WTC11 (cell line): ENCODE results near the gene FAM78B. TPM values are rescaled to one million over a fixed set of nuclear protein-coding genes. Genes with fewer than 3 reads are reported as not detected.

Source experiments
- ATAC-seq: fragments of 200-7000 bp; cut with Tn5 transposase; 2 replicates; pipeline ENCODE4 v1.10.0; 2021; ENCODE audit warnings: mild to moderate bottlenecking, moderate library complexity
- CTCF ChIA-PET: fragments of 300-600 bp; sonication (Branson Sonifier 250); formaldehyde crosslinking; loops from one replicate; lab custom pipeline; 2021; ENCODE audit warnings: antibody characterized with exemption; lab: Charles Lee
- POLR2A ChIA-PET: fragments of 350-600 bp; sonication (Branson Sonifier 250); formaldehyde crosslinking; loops from one replicate; lab custom pipeline; 2021; ENCODE audit warnings: antibody characterized with exemption; lab: Charles Lee
- DNase-seq: peaks from one replicate; pipeline ENCODE4 v3.0.0; 2021; ENCODE audit warnings: low spot score
- H3K27ac Mint-ChIP-seq: 2 replicates; pipeline ENCODE4 v1.8.0; 2021; ENCODE audit warnings: mixed read lengths
- H3K27me3 Mint-ChIP-seq: 2 replicates; pipeline ENCODE4 v1.8.0; 2021; ENCODE audit warnings: low read depth, mild to moderate bottlenecking, moderate library complexity, mixed read lengths
- H3K36me3 Mint-ChIP-seq: 2 replicates; pipeline ENCODE4 v1.8.0; 2021; ENCODE audit warnings: mixed read lengths
- H3K4me1 Mint-ChIP-seq: 2 replicates; pipeline ENCODE4 v1.8.0; 2022; ENCODE audit warnings: mixed read lengths
- H3K4me3 Mint-ChIP-seq: 2 replicates; pipeline ENCODE4 v1.8.0; 2021; ENCODE audit warnings: mild to moderate bottlenecking, moderate library complexity, mixed read lengths
- H3K9me3 Mint-ChIP-seq: 2 replicates; pipeline ENCODE4 v1.8.0; 2021; ENCODE audit warnings: mixed read lengths
- ATF1 ChIP-seq: sonication (generic); formaldehyde crosslinking; IDR thresholded peaks from 2 replicates; pipeline ENCODE4 v1.8.1; 2023; ENCODE audit warnings: mild to moderate bottlenecking, moderate library complexity, missing genetic modification reagents
- E2F4 ChIP-seq: sonication (generic); formaldehyde crosslinking; IDR thresholded peaks from 2 replicates; pipeline ENCODE4 v1.8.1; 2022; ENCODE audit warnings: low read depth, mild to moderate bottlenecking, moderate library complexity, missing genetic modification reagents, borderline replicate concordance
- EMX1 ChIP-seq: fragments of 250-450 bp; sonication (Bioruptor Pico); IDR thresholded peaks from 2 replicates; pipeline ENCODE4 v1.8.0; 2021; ENCODE audit warnings: mild to moderate bottlenecking
- FOXK1 ChIP-seq: sonication (generic); formaldehyde crosslinking; IDR thresholded peaks from 2 replicates; pipeline ENCODE4 v1.8.0; 2022; ENCODE audit warnings: mild to moderate bottlenecking, moderate library complexity, missing genetic modification reagents
- FOXP4 ChIP-seq: sonication (generic); formaldehyde crosslinking; IDR thresholded peaks from 2 replicates; pipeline ENCODE4 v1.8.0; 2022; ENCODE audit warnings: mild to moderate bottlenecking, missing genetic modification reagents
- GTF2I ChIP-seq: fragments of 250-450 bp; sonication (Bioruptor Pico); conservative IDR thresholded peaks from 2 replicates; pipeline ENCODE4 v1.4.0; 2021; ENCODE audit warnings: mild to moderate bottlenecking
- JUN ChIP-seq: sonication (generic); formaldehyde crosslinking; IDR thresholded peaks from 2 replicates; pipeline ENCODE4 v1.8.0; 2023; ENCODE audit warnings: mild to moderate bottlenecking, missing genetic modification reagents
- MLX ChIP-seq: sonication (generic); formaldehyde crosslinking; IDR thresholded peaks from 2 replicates; pipeline ENCODE4 v1.8.1; 2023; ENCODE audit warnings: mild to moderate bottlenecking, missing genetic modification reagents, moderate library complexity
- MXD4 ChIP-seq: fragments of 250-450 bp; sonication (Bioruptor Pico); IDR thresholded peaks from 2 replicates; pipeline ENCODE4 v1.8.0; 2021; ENCODE audit warnings: mild to moderate bottlenecking, moderate library complexity, borderline replicate concordance
- RORB ChIP-seq: fragments of 250-450 bp; sonication (Bioruptor Pico); IDR thresholded peaks from 2 replicates; pipeline ENCODE4 v1.9.0; 2021; ENCODE audit warnings: mild to moderate bottlenecking
- TCF7 ChIP-seq: sonication (generic); formaldehyde crosslinking; IDR thresholded peaks from 2 replicates; pipeline ENCODE4 v1.8.0; 2022; ENCODE audit warnings: mild to moderate bottlenecking, low read depth, missing genetic modification reagents, moderate library complexity
- TEAD1 ChIP-seq: sonication (generic); formaldehyde crosslinking; IDR thresholded peaks from 2 replicates; pipeline ENCODE4 v1.8.0; 2022; ENCODE audit warnings: mild to moderate bottlenecking, missing genetic modification reagents
- ZBTB21 ChIP-seq: sonication (generic); formaldehyde crosslinking; IDR thresholded peaks from 2 replicates; pipeline ENCODE4 v1.8.1; 2023; ENCODE audit warnings: mild to moderate bottlenecking, missing genetic modification reagents, borderline replicate concordance
- ZNF121 ChIP-seq: sonication (generic); formaldehyde crosslinking; IDR thresholded peaks from 2 replicates; pipeline ENCODE4 v1.8.0; 2023; ENCODE audit warnings: missing genetic modification reagents
- ZNF512 ChIP-seq: sonication (generic); formaldehyde crosslinking; IDR thresholded peaks from 2 replicates; pipeline ENCODE4 v1.8.1; 2022; ENCODE audit warnings: missing genetic modification reagents, borderline replicate concordance
- total RNA-seq: library from RNA; stranded (reverse); gene quantifications from 3 replicates; pipeline ENCODE4 v1.2.3, GENCODE V29; 2021
- TF ChIP-seq, protein P1 (sequence below): fragments of 200-600 bp; IDR thresholded peaks from 2 replicates; pipeline ENCODE4 v1.8.0; 2022; ENCODE audit warnings: antibody characterized with exemption
- TF ChIP-seq, protein P2 (sequence below): sonication (generic); formaldehyde crosslinking; IDR thresholded peaks from 2 replicates; pipeline ENCODE4 v1.8.0; 2023; ENCODE audit warnings: mild to moderate bottlenecking, missing genetic modification reagents
- TF ChIP-seq, protein P3 (sequence below): sonication (generic); formaldehyde crosslinking; IDR thresholded peaks from 2 replicates; pipeline ENCODE4 v1.8.1; 2023; ENCODE audit warnings: mild to moderate bottlenecking, missing genetic modification reagents
- TF ChIP-seq, protein P4 (sequence below): sonication (generic); formaldehyde crosslinking; IDR thresholded peaks from 2 replicates; pipeline ENCODE4 v1.8.1; 2023; ENCODE audit warnings: mild to moderate bottlenecking, missing genetic modification reagents, borderline replicate concordance

FAM78B gene
- total RNA-seq, 1 experiment from 2014 or later = 2.6 TPM

DNA sequence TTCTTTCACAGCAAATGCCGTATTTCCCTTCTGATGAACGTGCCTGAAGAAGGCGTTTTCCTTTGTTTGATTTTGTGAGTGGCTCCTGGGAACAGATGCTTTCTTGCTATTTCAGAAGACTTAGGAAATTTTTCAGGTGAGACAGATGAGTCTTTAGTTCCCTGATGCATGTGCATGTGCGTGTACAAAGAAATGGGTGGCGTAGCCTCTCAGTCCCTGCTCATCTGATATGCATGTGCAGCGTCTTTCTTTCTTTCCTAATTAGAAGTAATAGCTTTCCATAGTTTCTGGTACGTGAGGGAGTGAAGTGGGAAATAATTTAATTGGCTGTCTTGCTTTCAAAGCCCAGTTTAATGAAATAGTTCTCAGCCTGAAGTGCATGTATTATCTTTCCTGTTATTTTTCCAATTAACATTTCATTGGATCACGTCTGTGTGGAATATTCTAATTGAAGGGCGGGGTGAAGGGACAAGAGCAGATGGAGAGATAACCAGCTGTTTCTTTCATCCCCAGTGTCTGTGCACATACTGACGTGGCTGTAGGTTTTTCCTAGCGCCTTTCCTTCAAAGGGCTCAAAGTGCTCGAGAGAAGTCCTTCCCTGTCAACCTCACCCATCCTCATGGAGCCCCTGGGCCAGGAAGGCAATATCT is 104.3 kb downstream of the FAM78B start:
- Mint-ChIP-seq H3K4me3 (no peak overlapping the region), H3K27ac (no peak overlapping the region), H3K36me3 (no peaks in the 10 kb centered on the region), H3K9me3 (no peaks in the 10 kb centered on the region), H3K4me1 (peaks cover 17% of the 10 kb centered on the region), H3K27me3 (no peaks in the 10 kb centered on the region)
- DNase-seq (no peak), ATAC-seq (no peak)
- ChIA-PET POLR2A (no interaction called here), CTCF (no interaction called here)
- TF ChIP-seq EMX1 = no peak
- TF ChIP-seq, protein P1, sequence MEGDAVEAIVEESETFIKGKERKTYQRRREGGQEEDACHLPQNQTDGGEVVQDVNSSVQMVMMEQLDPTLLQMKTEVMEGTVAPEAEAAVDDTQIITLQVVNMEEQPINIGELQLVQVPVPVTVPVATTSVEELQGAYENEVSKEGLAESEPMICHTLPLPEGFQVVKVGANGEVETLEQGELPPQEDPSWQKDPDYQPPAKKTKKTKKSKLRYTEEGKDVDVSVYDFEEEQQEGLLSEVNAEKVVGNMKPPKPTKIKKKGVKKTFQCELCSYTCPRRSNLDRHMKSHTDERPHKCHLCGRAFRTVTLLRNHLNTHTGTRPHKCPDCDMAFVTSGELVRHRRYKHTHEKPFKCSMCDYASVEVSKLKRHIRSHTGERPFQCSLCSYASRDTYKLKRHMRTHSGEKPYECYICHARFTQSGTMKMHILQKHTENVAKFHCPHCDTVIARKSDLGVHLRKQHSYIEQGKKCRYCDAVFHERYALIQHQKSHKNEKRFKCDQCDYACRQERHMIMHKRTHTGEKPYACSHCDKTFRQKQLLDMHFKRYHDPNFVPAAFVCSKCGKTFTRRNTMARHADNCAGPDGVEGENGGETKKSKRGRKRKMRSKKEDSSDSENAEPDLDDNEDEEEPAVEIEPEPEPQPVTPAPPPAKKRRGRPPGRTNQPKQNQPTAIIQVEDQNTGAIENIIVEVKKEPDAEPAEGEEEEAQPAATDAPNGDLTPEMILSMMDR = no peak
- no peak for TF ChIP-seq TCF7
- TF ChIP-seq ZBTB21 = no peak
- no peak for TF ChIP-seq JUN (CRISPR knock-in tag)
- TF ChIP-seq MLX (CRISPR knock-in tag) = no peak
- TF ChIP-seq ZNF121 (CRISPR knock-in tag) = no peak
- TF ChIP-seq GTF2I (CRISPR knock-in tag) = no peak

GRCh38 chr1:166057650-166058049 is 109.2 kb downstream of the FAM78B start:
- ChIA-PET POLR2A (no interaction called here), CTCF (interaction anchor here (0.6 kb wide), 1 partner anchor 219 kb away, joined by 3 read pairs; no protein-coding TSS in a partner anchor)
- Mint-ChIP-seq H3K4me1 (peaks cover under 1% of the 10 kb centered on the region), H3K27me3 (no peaks in the 10 kb centered on the region; the same call in none of the 2 replicates), H3K9me3 (no peaks in the 10 kb centered on the region), H3K4me3 (no peak overlapping the region), H3K36me3 (no peaks in the 10 kb centered on the region), H3K27ac (no peak overlapping the region)
- ATAC-seq (no peak), DNase-seq (no peak)
- TF ChIP-seq ATF1 (CRISPR knock-in tag) = no peak
- no peak for TF ChIP-seq ZNF512 (CRISPR knock-in tag)
- TF ChIP-seq, protein P2, sequence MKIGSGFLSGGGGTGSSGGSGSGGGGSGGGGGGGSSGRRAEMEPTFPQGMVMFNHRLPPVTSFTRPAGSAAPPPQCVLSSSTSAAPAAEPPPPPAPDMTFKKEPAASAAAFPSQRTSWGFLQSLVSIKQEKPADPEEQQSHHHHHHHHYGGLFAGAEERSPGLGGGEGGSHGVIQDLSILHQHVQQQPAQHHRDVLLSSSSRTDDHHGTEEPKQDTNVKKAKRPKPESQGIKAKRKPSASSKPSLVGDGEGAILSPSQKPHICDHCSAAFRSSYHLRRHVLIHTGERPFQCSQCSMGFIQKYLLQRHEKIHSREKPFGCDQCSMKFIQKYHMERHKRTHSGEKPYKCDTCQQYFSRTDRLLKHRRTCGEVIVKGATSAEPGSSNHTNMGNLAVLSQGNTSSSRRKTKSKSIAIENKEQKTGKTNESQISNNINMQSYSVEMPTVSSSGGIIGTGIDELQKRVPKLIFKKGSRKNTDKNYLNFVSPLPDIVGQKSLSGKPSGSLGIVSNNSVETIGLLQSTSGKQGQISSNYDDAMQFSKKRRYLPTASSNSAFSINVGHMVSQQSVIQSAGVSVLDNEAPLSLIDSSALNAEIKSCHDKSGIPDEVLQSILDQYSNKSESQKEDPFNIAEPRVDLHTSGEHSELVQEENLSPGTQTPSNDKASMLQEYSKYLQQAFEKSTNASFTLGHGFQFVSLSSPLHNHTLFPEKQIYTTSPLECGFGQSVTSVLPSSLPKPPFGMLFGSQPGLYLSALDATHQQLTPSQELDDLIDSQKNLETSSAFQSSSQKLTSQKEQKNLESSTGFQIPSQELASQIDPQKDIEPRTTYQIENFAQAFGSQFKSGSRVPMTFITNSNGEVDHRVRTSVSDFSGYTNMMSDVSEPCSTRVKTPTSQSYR (CRISPR knock-in tag) = no peak
- no peak for TF ChIP-seq FOXP4 (CRISPR knock-in tag)
- no peak for TF ChIP-seq RORB (CRISPR knock-in tag)
- TF ChIP-seq MXD4 = no peak
- TF ChIP-seq TEAD1 = no peak
- TF ChIP-seq, protein P3, sequence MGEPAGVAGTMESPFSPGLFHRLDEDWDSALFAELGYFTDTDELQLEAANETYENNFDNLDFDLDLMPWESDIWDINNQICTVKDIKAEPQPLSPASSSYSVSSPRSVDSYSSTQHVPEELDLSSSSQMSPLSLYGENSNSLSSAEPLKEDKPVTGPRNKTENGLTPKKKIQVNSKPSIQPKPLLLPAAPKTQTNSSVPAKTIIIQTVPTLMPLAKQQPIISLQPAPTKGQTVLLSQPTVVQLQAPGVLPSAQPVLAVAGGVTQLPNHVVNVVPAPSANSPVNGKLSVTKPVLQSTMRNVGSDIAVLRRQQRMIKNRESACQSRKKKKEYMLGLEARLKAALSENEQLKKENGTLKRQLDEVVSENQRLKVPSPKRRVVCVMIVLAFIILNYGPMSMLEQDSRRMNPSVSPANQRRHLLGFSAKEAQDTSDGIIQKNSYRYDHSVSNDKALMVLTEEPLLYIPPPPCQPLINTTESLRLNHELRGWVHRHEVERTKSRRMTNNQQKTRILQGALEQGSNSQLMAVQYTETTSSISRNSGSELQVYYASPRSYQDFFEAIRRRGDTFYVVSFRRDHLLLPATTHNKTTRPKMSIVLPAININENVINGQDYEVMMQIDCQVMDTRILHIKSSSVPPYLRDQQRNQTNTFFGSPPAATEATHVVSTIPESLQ = no peak
- TF ChIP-seq E2F4 (CRISPR knock-in tag) = no peak
- TF ChIP-seq, protein P4, sequence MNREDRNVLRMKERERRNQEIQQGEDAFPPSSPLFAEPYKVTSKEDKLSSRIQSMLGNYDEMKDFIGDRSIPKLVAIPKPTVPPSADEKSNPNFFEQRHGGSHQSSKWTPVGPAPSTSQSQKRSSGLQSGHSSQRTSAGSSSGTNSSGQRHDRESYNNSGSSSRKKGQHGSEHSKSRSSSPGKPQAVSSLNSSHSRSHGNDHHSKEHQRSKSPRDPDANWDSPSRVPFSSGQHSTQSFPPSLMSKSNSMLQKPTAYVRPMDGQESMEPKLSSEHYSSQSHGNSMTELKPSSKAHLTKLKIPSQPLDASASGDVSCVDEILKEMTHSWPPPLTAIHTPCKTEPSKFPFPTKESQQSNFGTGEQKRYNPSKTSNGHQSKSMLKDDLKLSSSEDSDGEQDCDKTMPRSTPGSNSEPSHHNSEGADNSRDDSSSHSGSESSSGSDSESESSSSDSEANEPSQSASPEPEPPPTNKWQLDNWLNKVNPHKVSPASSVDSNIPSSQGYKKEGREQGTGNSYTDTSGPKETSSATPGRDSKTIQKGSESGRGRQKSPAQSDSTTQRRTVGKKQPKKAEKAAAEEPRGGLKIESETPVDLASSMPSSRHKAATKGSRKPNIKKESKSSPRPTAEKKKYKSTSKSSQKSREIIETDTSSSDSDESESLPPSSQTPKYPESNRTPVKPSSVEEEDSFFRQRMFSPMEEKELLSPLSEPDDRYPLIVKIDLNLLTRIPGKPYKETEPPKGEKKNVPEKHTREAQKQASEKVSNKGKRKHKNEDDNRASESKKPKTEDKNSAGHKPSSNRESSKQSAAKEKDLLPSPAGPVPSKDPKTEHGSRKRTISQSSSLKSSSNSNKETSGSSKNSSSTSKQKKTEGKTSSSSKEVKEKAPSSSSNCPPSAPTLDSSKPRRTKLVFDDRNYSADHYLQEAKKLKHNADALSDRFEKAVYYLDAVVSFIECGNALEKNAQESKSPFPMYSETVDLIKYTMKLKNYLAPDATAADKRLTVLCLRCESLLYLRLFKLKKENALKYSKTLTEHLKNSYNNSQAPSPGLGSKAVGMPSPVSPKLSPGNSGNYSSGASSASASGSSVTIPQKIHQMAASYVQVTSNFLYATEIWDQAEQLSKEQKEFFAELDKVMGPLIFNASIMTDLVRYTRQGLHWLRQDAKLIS (CRISPR knock-in tag) = no peak
- no peak for TF ChIP-seq FOXK1 (CRISPR knock-in tag)
